Thyroid gland (tissue), 4 donors: ENCODE measurements around the gene ATP2A2. TPM values are rescaled to one million over a fixed set of nuclear protein-coding genes. Genes with fewer than 3 reads are reported as not detected.
A peak's percentile ranks its signal among the peaks of the same experiment; 100 is the strongest.

Experiments used
- DNase-seq, 2 donors: peaks; one replicate each; pipeline ENCODE4 v3.0.0-alpha.2; 2019
- H3K27ac ChIP-seq, 3 donors: fragments of 200-600 bp; sonication (generic); 1 replicate in 2 of 3; 2 replicates in 1 of 3; pipeline ENCODE4 v1.5.1; 2016 to 2019; ENCODE audit warnings: mild to moderate bottlenecking in 1 of 3, moderate library complexity in 1 of 3
- H3K27me3 ChIP-seq: fragments of 200-600 bp; sonication (generic); one replicate; pipeline ENCODE4 v1.5.1; 2019
- H3K36me3 ChIP-seq, 2 donors: fragments of 200-600 bp; sonication (generic); one replicate each; pipeline ENCODE4 v1.5.1; 2016 to 2019
- H3K4me1 ChIP-seq, 2 donors: fragments of 200-600 bp; sonication (generic); one replicate each; pipeline ENCODE4 v1.5.1; 2017 to 2019
- H3K4me3 ChIP-seq, 3 donors: fragments of 200-600 bp; sonication (generic); replicated peaks in 1 of 3; 1 replicate in 2 of 3; 2 replicates in 1 of 3; pipeline ENCODE4 v1.5.1; 2016; ENCODE audit warnings: mild to moderate bottlenecking in 1 of 3
- H3K9me3 ChIP-seq: fragments of 200-600 bp; sonication (generic); one replicate; pipeline ENCODE4 v1.5.1; 2017
- CTCF ChIP-seq, 6 experiments: fragments of 200-600 bp in 3 of 6; fragments of 450-650 bp in 3 of 6; sonication (generic) in 3 of 6; IDR thresholded peaks; one replicate each; pipeline ENCODE4 v1.5.1; 2016 to 2019; ENCODE audit warnings: antibody characterized with exemption in 6 of 6, mild to moderate bottlenecking in 2 of 6, inconsistent platforms in 1 of 6, moderate library complexity in 1 of 6
- POLR2A ChIP-seq, 2 donors: fragments of 450-650 bp; IDR thresholded peaks; one replicate each; pipeline ENCODE4 v1.6.1; 2017; ENCODE audit warnings: antibody characterized with exemption in 2 of 2, mild to moderate bottlenecking in 2 of 2, moderate library complexity in 1 of 2
- WGBS, 2 donors: methylation state at CpG; one replicate each; pipeline ENCODE4 v1.1.5; 2017; 5-methylcytosine and 5-hydroxymethylcytosine counted together
- intact Hi-C: fragments of 100-400 bp; cut with DNase I; formaldehyde crosslinking; loops from one replicate; pipeline ENCODE4 v1.15.1; 2023
- total RNA-seq, 4 donors: library from RNA; depleted of rRNA; stranded (reverse); fragments of >200 nt; gene quantifications; one replicate each; pipeline ENCODE4 v1.2.3, GENCODE V29; 2016

The ATP2A2 gene
- total RNA-seq, 4 donors from 2014 or later: 126 to 220 (median 174) TPM

- H3K4me1 ChIP-seq: peaks cover 28 to 34% of the 10 kb centered on the region in 2 donors
- TF ChIP-seq POLR2A (IDR thresholded peaks at IDR 0.05) (no peak), CTCF (IDR thresholded peaks at IDR 0.05) (no peak)
- DNase-seq: peak; percentile 44 to 49
- peak overlapping the region in 1 of 3 donors; percentile 95 for H3K4me3 ChIP-seq
- WGBS, 2 donors: 47 to 49% methylated on average over 14 of the region's 14 CpGs
- no peaks in the 10 kb centered on the region for H3K36me3 ChIP-seq
- H3K27me3 ChIP-seq: no peaks in the 10 kb centered on the region
- no peaks in the 10 kb centered on the region for H3K9me3 ChIP-seq
- intact Hi-C loops: loop anchor here (5.0 kb wide), 1 partner anchor 177 kb away; no protein-coding TSS in a partner anchor
- peak overlapping the region in 2 of 3 donors; percentile 89 to 99 for H3K27ac ChIP-seq
Observed at GRCh38 chr12:110279566-110280375, 1.3 kb upstream of the ATP2A2 start.

GRCh38 chr12:110280392-110280778, 662 bp upstream of the ATP2A2 start:
- Histone ChIP-seq H3K36me3 (no peaks in the 10 kb centered on the region), H3K4me3 (peak overlapping the region; percentile 76 to 95 (median 82)), H3K9me3 (no peaks in the 10 kb centered on the region), H3K27ac (peak overlapping the region; percentile 61 to 99 (median 89)), H3K27me3 (no peaks in the 10 kb centered on the region), H3K4me1 (peaks cover 28 to 40% of the 10 kb centered on the region in 2 donors)
- intact Hi-C loops: loop anchor here (5.0 kb wide), 1 partner anchor 178 kb away; no protein-coding TSS in a partner anchor
- peak; percentile 34 to 44 for DNase-seq
- 4 to 8% methylated on average over 15 to 16 of the region's 18 CpGs for WGBS, 2 donors
- no peak for TF ChIP-seq CTCF (IDR thresholded peaks at IDR 0.05)
- TF ChIP-seq POLR2A (IDR thresholded peaks at IDR 0.05): no peak

GRCh38 chr12:110281549-110282299, 677 bp downstream of the ATP2A2 start:
- DNase-seq: peak; percentile 53 to 55
- intact Hi-C loops: loop anchor here (5.0 kb wide), 1 partner anchor 179 kb away; no protein-coding TSS in a partner anchor
- Histone ChIP-seq H3K36me3 (no peaks in the 10 kb centered on the region), H3K27me3 (no peaks in the 10 kb centered on the region), H3K4me1 (peaks cover 28 to 49% of the 10 kb centered on the region in 2 donors), H3K4me3 (peak overlapping the region; percentile 64 to 95 (median 89)), H3K27ac (peak overlapping the region; percentile 93 to 99 (median 95)), H3K9me3 (no peaks in the 10 kb centered on the region)
- 0 to 2% methylated on average over 12 to 15 of the region's 82 CpGs for WGBS, 2 donors
- TF ChIP-seq CTCF (IDR thresholded peaks at IDR 0.05): no peak
- no peak for TF ChIP-seq POLR2A (IDR thresholded peaks at IDR 0.05)

- WGBS, 2 donors: 0 to 1% methylated on average over 8 of the region's 8 CpGs
- TF ChIP-seq CTCF (IDR thresholded peaks at IDR 0.05): no peak
- TF ChIP-seq POLR2A (IDR thresholded peaks at IDR 0.05): no peak
- intact Hi-C loops: loop anchor here (5.0 kb wide), 1 partner anchor 180 kb away; no protein-coding TSS in a partner anchor
Observed at GRCh38 chr12:110282300-110282860, 1.3 kb downstream of the ATP2A2 start.

More at GRCh38 chr12:110282300-110282860, 1.3 kb downstream of the ATP2A2 start:
- peak overlapping the region; percentile 64 to 95 (median 89) for H3K4me3 ChIP-seq
- H3K27me3 ChIP-seq: no peaks in the 10 kb centered on the region
- no peak for DNase-seq
- no peaks in the 10 kb centered on the region for H3K9me3 ChIP-seq
- peak overlapping the region; percentile 93 to 99 (median 95) for H3K27ac ChIP-seq
- peaks cover 28 to 49% of the 10 kb centered on the region in 2 donors for H3K4me1 ChIP-seq
- no peaks in the 10 kb centered on the region for H3K36me3 ChIP-seq
